OCI-LY7 (cell line): ENCODE data around the gene DNAAF1.

Source experiments
- CTCF ChIP-seq: fragments of 200-600 bp; sonication (generic); conservative IDR thresholded peaks from 2 replicates; pipeline ENCODE4 v1.5.1; 2014; ENCODE audit warnings: mild to moderate bottlenecking, antibody characterized with exemption, low read length, moderate library complexity, mixed read lengths
- EZH2phosphoT487 ChIP-seq: fragments of 200-600 bp; sonication (generic); IDR thresholded peaks from 2 replicates; pipeline ENCODE4 v1.6.1; 2018; ENCODE audit warnings: low read depth, borderline replicate concordance, mild to moderate bottlenecking, mixed run types, antibody characterized with exemption, low read length, moderate library complexity, mixed read lengths

GRCh38 chr16:84214451-84215066 is 69.5 kb downstream of the DNAAF1 start:
- TF ChIP-seq CTCF (no peak), EZH2phosphoT487 (no peak)
